ENCODE data around the gene APOC3. TPM values are rescaled to one million over a fixed set of nuclear protein-coding genes. Genes with fewer than 3 reads are reported as not detected.

APOC3 gene
- total RNA-seq, 1 donor from 2014 or later, result not detected

DNA sequence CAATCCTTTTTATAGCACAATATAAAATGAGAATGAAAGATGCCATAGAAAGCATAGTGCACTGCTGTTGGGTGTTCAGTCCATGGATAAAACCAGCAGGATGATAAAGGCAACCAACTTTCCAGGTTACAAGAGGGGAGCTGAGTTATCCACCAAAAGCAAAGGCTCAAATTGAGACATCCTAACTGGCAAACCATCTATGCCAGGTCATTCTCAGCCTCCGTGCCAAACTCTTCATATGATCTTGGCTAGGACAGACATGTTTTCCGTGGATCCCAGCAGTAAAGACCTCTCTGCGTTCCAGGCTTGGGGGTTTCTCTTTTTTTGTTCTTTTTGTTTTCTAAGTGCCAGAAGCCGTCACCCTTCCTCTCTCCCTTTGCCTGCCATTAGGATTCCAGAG, 15.0 kb downstream of the APOC3 start:
- Histone ChIP-seq H3K36me3 (ENCODE audit: control insufficient read depth in 3 of 3, insufficient read depth in 3 of 3, low read length in 3 of 3) (peaks cover 38 to 52% (median 41%) of the 10 kb centered on the region in 3 donors), H3K4me1 (ENCODE audit: control insufficient read depth in 3 of 3, insufficient read depth in 3 of 3, low read length in 3 of 3) (peaks cover 2 to 9% (median 3%) of the 10 kb centered on the region in 3 donors), H3K27ac (ENCODE audit: low read depth, low read length) (peak overlapping the region; percentile 33), H3K9ac (ENCODE audit: low read depth in 1 of 3, low read length in 3 of 3) (no peak overlapping the region), H3K27me3 (ENCODE audit: control insufficient read depth in 3 of 3, insufficient read depth in 3 of 3, low read length in 3 of 3) (no peaks in the 10 kb centered on the region), H3K4me3 (ENCODE audit: low read length in 3 of 3) (no peak overlapping the region), H3K9me3 (ENCODE audit: control insufficient read depth in 3 of 3, low read length in 3 of 3) (no peaks in the 10 kb centered on the region)

DNA sequence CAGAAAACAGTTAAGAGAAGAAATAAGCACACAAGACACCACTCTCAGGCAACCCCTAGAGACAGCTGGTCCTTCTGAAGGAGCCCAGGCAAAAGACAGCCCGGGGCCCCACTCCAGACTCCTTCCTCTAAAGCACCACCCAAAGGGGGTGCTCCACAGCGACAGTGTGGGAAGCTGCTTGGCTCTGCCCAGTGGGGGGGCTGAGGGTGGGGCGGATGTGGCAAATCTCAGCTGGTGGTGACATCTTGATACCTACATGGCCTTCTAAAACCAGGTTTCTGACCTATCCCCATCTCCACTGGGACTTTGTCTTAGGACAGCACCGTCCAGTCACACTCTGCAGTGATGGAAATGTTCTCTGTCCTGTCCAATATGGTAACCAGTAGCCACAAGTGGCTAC, 17.9 kb downstream of the APOC3 start:
- H3K36me3 ChIP-seq (ENCODE audit: control insufficient read depth in 3 of 3, insufficient read depth in 3 of 3, low read length in 3 of 3), result peaks cover 38 to 56% (median 41%) of the 10 kb centered on the region in 3 donors
- peaks cover 6 to 16% (median 11%) of the 10 kb centered on the region in 3 donors for H3K4me1 ChIP-seq (ENCODE audit: control insufficient read depth in 3 of 3, insufficient read depth in 3 of 3, low read length in 3 of 3)
- no peak overlapping the region for H3K9ac ChIP-seq (ENCODE audit: low read depth in 1 of 3, low read length in 3 of 3)
- no peak overlapping the region for H3K4me3 ChIP-seq (ENCODE audit: low read length in 3 of 3)
- no peaks in the 10 kb centered on the region for H3K9me3 ChIP-seq (ENCODE audit: control insufficient read depth in 3 of 3, low read length in 3 of 3)
- H3K27me3 ChIP-seq (ENCODE audit: control insufficient read depth in 3 of 3, insufficient read depth in 3 of 3, low read length in 3 of 3), result no peaks in the 10 kb centered on the region
- no peak overlapping the region for H3K27ac ChIP-seq (ENCODE audit: low read depth, low read length)

DNA sequence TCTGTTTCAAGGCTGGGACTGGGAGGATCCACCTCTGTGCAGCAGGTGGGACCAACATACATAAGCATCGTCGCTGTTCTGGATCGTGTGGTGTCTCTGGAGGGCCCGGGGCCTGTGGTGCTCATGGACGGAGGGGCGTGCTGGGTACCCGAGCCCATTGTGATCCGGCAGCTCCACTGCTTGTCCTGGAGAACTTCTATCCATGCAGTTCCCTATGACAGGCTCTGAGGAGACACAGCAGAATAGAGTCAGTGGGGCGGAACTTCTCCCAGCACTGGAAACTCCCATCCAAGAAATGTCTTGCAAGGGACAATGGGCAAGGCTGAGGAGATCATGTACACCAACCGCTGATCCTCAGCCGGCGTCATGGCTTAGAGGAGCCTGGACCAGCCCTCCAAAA, 19.4 kb downstream of the APOC3 start:
- H3K27ac ChIP-seq (ENCODE audit: low read depth, low read length), result no peak overlapping the region
- no peak overlapping the region for H3K4me3 ChIP-seq (ENCODE audit: low read length in 3 of 3)
- peaks cover 8 to 24% (median 19%) of the 10 kb centered on the region in 3 donors for H3K4me1 ChIP-seq (ENCODE audit: control insufficient read depth in 3 of 3, insufficient read depth in 3 of 3, low read length in 3 of 3)
- H3K27me3 ChIP-seq (ENCODE audit: control insufficient read depth in 3 of 3, insufficient read depth in 3 of 3, low read length in 3 of 3), result no peaks in the 10 kb centered on the region
- H3K36me3 ChIP-seq (ENCODE audit: control insufficient read depth in 3 of 3, insufficient read depth in 3 of 3, low read length in 3 of 3), result peaks cover 29 to 43% (median 29%) of the 10 kb centered on the region in 3 donors
- H3K9ac ChIP-seq (ENCODE audit: low read depth in 1 of 3, low read length in 3 of 3), result no peak overlapping the region
- H3K9me3 ChIP-seq (ENCODE audit: control insufficient read depth in 3 of 3, low read length in 3 of 3), result no peaks in the 10 kb centered on the region

- Histone ChIP-seq H3K36me3 (ENCODE audit: control insufficient read depth in 3 of 3, insufficient read depth in 3 of 3, low read length in 3 of 3) (peaks cover 28 to 45% (median 29%) of the 10 kb centered on the region in 3 donors), H3K9me3 (ENCODE audit: control insufficient read depth in 3 of 3, low read length in 3 of 3) (no peaks in the 10 kb centered on the region), H3K4me3 (ENCODE audit: low read length in 3 of 3) (no peak overlapping the region), H3K27me3 (ENCODE audit: control insufficient read depth in 3 of 3, insufficient read depth in 3 of 3, low read length in 3 of 3) (no peaks in the 10 kb centered on the region), H3K4me1 (ENCODE audit: control insufficient read depth in 3 of 3, insufficient read depth in 3 of 3, low read length in 3 of 3) (peaks cover 8 to 24% (median 19%) of the 10 kb centered on the region in 3 donors), H3K9ac (ENCODE audit: low read depth in 1 of 3, low read length in 3 of 3) (no peak overlapping the region), H3K27ac (ENCODE audit: low read depth, low read length) (no peak overlapping the region)
These were observed 19.8 kb downstream of the APOC3 start for GRCh38 chr11:116849486-116849885.

DNA sequence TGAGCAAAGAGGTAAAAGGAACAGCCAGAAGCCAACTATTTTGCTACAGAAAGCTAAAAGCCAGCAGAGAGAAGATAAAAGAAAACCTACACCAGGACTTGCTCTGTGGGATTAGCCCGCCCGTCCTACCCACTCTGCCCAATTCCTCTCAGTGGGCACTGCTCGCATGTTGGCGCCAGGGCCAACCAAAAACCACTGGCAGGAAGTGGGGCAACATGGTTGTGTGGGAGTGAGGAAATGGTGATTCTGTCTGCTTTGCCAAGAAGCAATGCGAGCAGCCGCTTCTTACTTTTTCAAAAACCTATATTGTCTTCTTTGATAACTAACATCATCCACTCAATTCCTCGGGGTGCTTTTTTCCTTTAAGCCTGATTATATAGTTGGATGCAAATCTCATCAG, 21.9 kb downstream of the APOC3 start:
- H3K27ac ChIP-seq (ENCODE audit: low read depth, low read length), result no peak overlapping the region
- H3K4me3 ChIP-seq (ENCODE audit: low read length in 3 of 3), result no peak overlapping the region
- no peak overlapping the region for H3K9ac ChIP-seq (ENCODE audit: low read depth in 1 of 3, low read length in 3 of 3)
- peaks cover 6 to 21% (median 16%) of the 10 kb centered on the region in 3 donors for H3K4me1 ChIP-seq (ENCODE audit: control insufficient read depth in 3 of 3, insufficient read depth in 3 of 3, low read length in 3 of 3)
- no peaks in the 10 kb centered on the region for H3K27me3 ChIP-seq (ENCODE audit: control insufficient read depth in 3 of 3, insufficient read depth in 3 of 3, low read length in 3 of 3)
- no peaks in the 10 kb centered on the region for H3K9me3 ChIP-seq (ENCODE audit: control insufficient read depth in 3 of 3, low read length in 3 of 3)
- peaks cover 20 to 37% (median 21%) of the 10 kb centered on the region in 3 donors for H3K36me3 ChIP-seq (ENCODE audit: control insufficient read depth in 3 of 3, insufficient read depth in 3 of 3, low read length in 3 of 3)

GRCh38 chr11:116852261-116853031, 22.7 kb downstream of the APOC3 start:
- H3K9ac ChIP-seq (ENCODE audit: low read depth in 1 of 3, low read length in 3 of 3), result no peak overlapping the region
- peaks cover 6 to 21% (median 16%) of the 10 kb centered on the region in 3 donors for H3K4me1 ChIP-seq (ENCODE audit: control insufficient read depth in 3 of 3, insufficient read depth in 3 of 3, low read length in 3 of 3)
- no peak overlapping the region for H3K27ac ChIP-seq (ENCODE audit: low read depth, low read length)
- H3K4me3 ChIP-seq (ENCODE audit: low read length in 3 of 3), result no peak overlapping the region
- peaks cover 13 to 35% (median 20%) of the 10 kb centered on the region in 3 donors for H3K36me3 ChIP-seq (ENCODE audit: control insufficient read depth in 3 of 3, insufficient read depth in 3 of 3, low read length in 3 of 3)
- H3K9me3 ChIP-seq (ENCODE audit: control insufficient read depth in 3 of 3, low read length in 3 of 3), result no peaks in the 10 kb centered on the region
- H3K27me3 ChIP-seq (ENCODE audit: control insufficient read depth in 3 of 3, insufficient read depth in 3 of 3, low read length in 3 of 3), result no peaks in the 10 kb centered on the region

GRCh38 chr11:116853461-116854073, 23.9 kb downstream of the APOC3 start:
- Histone ChIP-seq H3K4me1 (ENCODE audit: control insufficient read depth in 3 of 3, insufficient read depth in 3 of 3, low read length in 3 of 3) (peaks cover 6 to 21% (median 16%) of the 10 kb centered on the region in 3 donors), H3K9me3 (ENCODE audit: control insufficient read depth in 3 of 3, low read length in 3 of 3) (no peaks in the 10 kb centered on the region), H3K4me3 (ENCODE audit: low read length in 3 of 3) (no peak overlapping the region), H3K9ac (ENCODE audit: low read depth in 1 of 3, low read length in 3 of 3) (no peak overlapping the region), H3K36me3 (ENCODE audit: control insufficient read depth in 3 of 3, insufficient read depth in 3 of 3, low read length in 3 of 3) (peaks cover 17 to 41% (median 24%) of the 10 kb centered on the region in 3 donors), H3K27ac (ENCODE audit: low read depth, low read length) (no peak overlapping the region), H3K27me3 (ENCODE audit: control insufficient read depth in 3 of 3, insufficient read depth in 3 of 3, low read length in 3 of 3) (no peaks in the 10 kb centered on the region)

DNA sequence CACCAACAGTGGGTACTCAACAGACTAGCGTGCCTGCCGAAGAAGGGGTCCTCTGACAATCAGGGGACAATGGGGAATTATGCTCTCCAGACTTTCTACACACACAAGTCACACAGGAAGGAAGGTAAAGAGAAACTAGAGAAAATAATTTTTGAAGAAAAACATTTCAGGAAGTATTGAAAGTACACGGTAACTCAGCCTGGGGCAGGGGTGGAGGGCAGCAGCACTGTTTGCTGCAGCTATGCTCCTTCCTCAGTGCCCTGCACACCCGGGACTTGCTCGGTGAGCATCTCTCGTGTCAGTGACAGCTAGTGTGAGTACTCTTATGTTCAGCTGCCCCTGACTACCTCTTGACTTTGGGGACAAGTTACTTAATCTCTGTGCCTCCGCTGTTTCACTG, 25.7 kb downstream of the APOC3 start:
- H3K27ac ChIP-seq (ENCODE audit: low read depth, low read length), result no peak overlapping the region
- H3K9me3 ChIP-seq (ENCODE audit: control insufficient read depth in 3 of 3, low read length in 3 of 3), result no peaks in the 10 kb centered on the region
- H3K4me1 ChIP-seq (ENCODE audit: control insufficient read depth in 3 of 3, insufficient read depth in 3 of 3, low read length in 3 of 3), result peaks cover 6 to 21% (median 16%) of the 10 kb centered on the region in 3 donors
- no peaks in the 10 kb centered on the region for H3K27me3 ChIP-seq (ENCODE audit: control insufficient read depth in 3 of 3, insufficient read depth in 3 of 3, low read length in 3 of 3)
- H3K36me3 ChIP-seq (ENCODE audit: control insufficient read depth in 3 of 3, insufficient read depth in 3 of 3, low read length in 3 of 3), result peaks cover 18 to 46% (median 35%) of the 10 kb centered on the region in 3 donors
- no peak overlapping the region for H3K4me3 ChIP-seq (ENCODE audit: low read length in 3 of 3)
- H3K9ac ChIP-seq (ENCODE audit: low read depth in 1 of 3, low read length in 3 of 3), result no peak overlapping the region

DNA sequence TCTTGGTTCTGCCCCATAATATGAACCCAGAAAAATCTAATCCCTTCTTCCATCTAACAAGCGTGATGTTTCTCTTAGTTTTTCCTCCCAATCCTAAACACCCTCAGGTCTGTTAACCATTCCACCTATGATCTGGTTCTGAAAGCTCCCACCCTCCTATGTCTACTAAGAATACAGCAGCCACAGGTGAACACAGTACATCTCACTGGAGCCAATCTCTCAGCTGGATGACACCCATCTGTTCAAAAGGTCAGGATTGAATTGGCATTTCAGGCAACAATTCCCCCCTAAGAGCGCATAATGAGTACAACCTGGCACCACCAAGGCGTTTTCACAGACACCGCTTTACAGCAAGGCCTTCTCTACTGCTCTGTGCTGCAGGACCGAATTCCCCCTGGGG, 26.7 kb downstream of the APOC3 start:
- Histone ChIP-seq H3K4me1 (ENCODE audit: control insufficient read depth in 3 of 3, insufficient read depth in 3 of 3, low read length in 3 of 3) (peaks cover 6 to 21% (median 16%) of the 10 kb centered on the region in 3 donors), H3K4me3 (ENCODE audit: low read length in 3 of 3) (no peak overlapping the region), H3K9ac (ENCODE audit: low read depth in 1 of 3, low read length in 3 of 3) (no peak overlapping the region), H3K27ac (ENCODE audit: low read depth, low read length) (no peak overlapping the region), H3K36me3 (ENCODE audit: control insufficient read depth in 3 of 3, insufficient read depth in 3 of 3, low read length in 3 of 3) (peaks cover 26 to 55% (median 45%) of the 10 kb centered on the region in 3 donors), H3K9me3 (ENCODE audit: control insufficient read depth in 3 of 3, low read length in 3 of 3) (no peaks in the 10 kb centered on the region), H3K27me3 (ENCODE audit: control insufficient read depth in 3 of 3, insufficient read depth in 3 of 3, low read length in 3 of 3) (no peaks in the 10 kb centered on the region)

DNA sequence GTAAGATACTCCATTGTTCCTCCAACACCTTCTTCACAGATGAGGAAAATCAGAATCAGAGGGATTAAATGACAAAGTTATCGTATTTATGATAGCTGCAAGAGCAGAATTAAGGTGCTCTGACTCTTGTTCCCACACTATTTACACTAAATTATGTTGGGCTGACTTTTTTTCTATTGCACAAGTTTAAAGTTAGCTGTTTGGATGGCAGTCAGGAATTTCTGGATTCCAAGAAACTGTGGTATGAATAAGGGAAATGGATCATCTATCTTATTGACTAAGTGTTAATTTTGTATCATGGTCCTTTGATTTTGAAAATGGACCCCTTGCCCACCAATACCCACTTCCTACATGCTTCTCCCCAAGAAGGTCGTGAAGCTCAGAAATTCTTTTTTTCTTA, 27.6 kb downstream of the APOC3 start:
- H3K9ac ChIP-seq (ENCODE audit: low read depth in 1 of 3, low read length in 3 of 3), result no peak overlapping the region
- peaks cover 4 to 12% (median 9%) of the 10 kb centered on the region in 3 donors for H3K4me1 ChIP-seq (ENCODE audit: control insufficient read depth in 3 of 3, insufficient read depth in 3 of 3, low read length in 3 of 3)
- no peak overlapping the region for H3K4me3 ChIP-seq (ENCODE audit: low read length in 3 of 3)
- H3K27me3 ChIP-seq (ENCODE audit: control insufficient read depth in 3 of 3, insufficient read depth in 3 of 3, low read length in 3 of 3), result no peaks in the 10 kb centered on the region
- H3K9me3 ChIP-seq (ENCODE audit: control insufficient read depth in 3 of 3, low read length in 3 of 3), result no peaks in the 10 kb centered on the region
- peaks cover 30 to 61% (median 54%) of the 10 kb centered on the region in 3 donors for H3K36me3 ChIP-seq (ENCODE audit: control insufficient read depth in 3 of 3, insufficient read depth in 3 of 3, low read length in 3 of 3)
- no peak overlapping the region for H3K27ac ChIP-seq (ENCODE audit: low read depth, low read length)
